T follicular helper cell (primary cell): ENCODE measurements around the gene MRPS9.

Experiments used
- DNase-seq: peaks from one replicate; pipeline ENCODE4 v3.0.0-alpha.2; 2020; ENCODE audit warnings: low read depth
- total RNA-seq, 2 experiments: gene quantifications; one replicate each; lab custom pipeline; 2026; lab: John Stamatoyannopoulos, UW

MRPS9 gene
- 39.0 to 64.7 reads per million in 2 experiments for total RNA-seq

- DNase-seq: peak; percentile 97
Measured at GRCh38 chr2:105037572-105038382, at the start of gene MRPS9. TSS of gene MRPS9 (plus strand) at chr2:105038069. CDS start at chr2:105038093, 24 bp downstream.

- DNase-seq: no peak
Measured at GRCh38 chr2:105005181-105005951, 32.5 kb upstream of the MRPS9 start.

GRCh38 chr2:105007367-105007766, 30.5 kb upstream of the MRPS9 start:
- no peak for DNase-seq

DNA sequence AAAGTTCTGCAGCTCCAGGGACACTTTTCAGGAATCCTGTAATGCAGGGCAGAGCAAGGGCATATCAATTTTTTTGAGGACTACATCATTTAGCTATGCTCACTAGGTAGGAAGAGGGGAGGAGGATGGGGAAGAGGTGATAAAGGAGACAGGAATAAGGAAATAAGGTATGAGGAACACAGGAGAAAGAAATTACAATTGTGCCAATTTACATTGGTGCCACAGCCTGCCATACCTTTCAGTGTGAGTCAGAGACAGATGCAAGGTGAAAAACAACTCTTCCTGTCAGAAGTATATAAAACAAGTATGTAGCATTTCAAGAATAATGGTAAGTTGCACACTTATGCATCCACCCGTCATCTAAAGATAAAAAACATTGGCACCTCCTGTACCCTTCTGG, 5.4 kb upstream of the MRPS9 start:
- DNase-seq: no peak

GRCh38 chr2:105034170-105034569, 3.7 kb upstream of the MRPS9 start:
- DNase-seq: no peak

DNA sequence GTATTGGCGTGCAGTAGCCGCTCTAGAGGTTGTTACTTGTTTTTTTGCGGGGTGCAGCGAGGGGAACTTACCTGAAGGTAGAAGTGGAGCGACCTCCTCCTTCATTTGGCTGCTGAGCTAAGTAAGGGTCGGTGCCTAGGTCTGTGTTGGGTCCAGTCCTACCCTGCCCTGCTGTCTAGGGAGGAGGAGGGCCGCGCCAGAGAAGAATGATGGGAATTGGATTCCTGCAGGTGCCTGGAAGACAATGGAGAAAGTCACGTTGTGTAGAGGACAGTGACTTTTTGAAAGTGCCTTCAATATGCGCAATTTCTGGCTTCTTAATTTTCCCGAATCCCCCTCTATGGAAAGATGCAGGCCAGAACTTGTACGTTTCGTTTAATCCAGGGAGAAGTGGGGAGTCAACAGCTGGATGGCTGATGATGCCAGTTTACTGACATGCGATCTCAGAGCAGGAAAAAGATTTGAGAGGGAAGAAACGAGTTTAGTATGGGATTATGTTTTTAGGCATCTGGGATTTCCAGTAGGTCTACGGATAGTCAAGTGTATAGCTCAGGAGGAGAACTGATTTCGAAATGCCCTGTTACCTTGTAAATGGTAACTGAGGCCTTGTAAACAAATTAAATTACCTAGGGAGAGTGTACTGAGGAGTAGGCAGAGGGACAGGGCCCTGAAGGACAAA, 653 bp downstream of the MRPS9 start:
- no peak for DNase-seq

DNA sequence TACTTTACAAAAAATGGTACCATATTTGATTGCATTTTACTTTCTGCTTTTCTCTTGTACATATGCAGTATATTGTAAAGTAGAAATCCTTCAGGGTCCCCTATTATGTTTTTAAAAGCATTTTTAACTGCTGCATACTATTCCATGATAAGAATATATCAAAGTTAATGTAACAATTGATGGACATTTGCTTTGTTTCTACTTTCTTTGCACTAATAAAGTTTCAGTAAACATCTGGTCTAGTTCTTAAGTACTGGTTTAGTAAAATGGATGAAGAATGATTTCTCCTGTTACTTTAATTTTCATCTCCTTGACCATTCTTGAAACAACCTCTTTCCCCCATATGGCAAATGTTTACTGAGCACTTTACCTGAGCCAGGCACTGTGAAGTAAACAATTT, 1.7 kb downstream of the MRPS9 start:
- DNase-seq: no peak

GRCh38 chr2:105042189-105042588, 4.3 kb downstream of the MRPS9 start:
- DNase-seq: no peak

DNA sequence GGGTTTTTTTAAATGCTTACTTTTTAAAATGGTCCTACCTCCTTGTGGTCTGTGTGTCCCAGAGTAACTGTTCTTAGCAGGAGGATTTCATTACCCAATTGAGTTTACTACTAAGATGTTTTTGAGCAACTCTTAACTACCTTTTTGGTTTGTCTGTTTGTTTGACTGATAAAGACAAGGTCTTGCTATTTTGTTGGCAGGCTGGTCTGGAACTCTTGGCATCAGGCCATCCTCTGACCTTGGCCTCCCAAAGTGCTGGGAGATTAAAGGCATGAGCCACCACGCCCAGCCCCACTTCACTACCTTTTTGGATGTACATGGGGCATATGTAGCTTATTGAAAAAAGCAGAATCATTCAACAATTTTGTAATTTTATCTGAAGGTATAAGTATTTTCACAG, 14.9 kb downstream of the MRPS9 start:
- DNase-seq: no peak

- no peak for DNase-seq
Measured at GRCh38 chr2:105055613-105056012, 17.7 kb downstream of the MRPS9 start.

- DNase-seq: no peak
Measured at GRCh38 chr2:105056245-105056644, 18.4 kb downstream of the MRPS9 start.

DNA sequence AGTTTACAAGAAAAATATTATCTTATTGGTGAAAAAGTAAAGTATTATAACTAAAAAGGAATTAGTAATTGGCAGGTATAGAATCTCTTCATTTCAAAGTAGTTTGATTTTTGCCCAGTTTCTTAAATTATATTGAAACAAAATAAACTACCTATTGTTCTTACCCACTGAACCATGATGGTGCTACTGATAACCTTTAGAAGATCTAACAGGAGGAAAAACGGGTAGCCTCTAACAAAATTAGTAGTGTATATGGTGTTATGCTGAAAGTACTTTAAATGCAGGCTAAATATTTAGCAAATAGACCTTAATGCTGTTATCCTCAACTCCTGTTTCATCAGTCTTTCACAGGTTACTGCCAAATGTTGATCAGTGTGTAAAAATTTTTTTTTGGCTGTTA, 19.1 kb downstream of the MRPS9 start:
- DNase-seq: no peak

DNA sequence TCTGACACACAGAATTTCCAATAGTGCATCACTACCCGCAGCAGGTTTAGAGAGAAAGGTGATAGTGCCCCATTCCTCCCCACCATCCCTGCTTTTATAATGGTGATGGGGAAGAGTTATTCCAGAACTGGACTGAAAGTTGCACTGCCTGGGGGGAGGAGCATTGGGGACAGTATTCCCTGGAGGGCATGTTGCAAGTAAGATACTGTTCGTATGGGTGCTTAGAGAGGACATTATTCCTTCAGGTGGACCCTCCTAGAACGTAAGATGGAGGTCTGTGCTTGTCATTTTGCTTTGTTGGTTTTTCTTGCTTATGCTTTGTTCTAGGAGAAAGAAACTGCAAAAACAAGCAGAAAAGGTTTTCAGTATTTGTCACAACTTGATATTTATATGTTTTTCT, 23.7 kb downstream of the MRPS9 start:
- DNase-seq: no peak

DNA sequence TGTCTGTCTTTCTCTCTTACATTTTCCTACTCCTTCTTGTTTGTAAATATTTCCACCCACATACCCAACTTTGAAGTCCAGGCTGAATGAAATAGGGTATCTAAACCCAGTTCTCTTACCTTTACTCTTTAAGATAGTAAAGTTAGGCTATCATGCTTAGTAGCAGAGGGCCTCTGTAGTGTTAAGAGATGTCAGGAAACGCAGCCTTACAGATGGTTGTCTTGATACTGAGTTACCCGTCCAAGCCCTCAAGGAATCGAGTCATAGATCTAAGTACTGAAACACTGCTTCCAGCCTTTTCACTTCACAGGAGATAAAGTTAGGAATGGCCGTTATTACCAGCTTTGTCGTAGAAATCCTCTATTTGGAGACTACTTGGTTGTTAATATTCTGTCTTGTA, 24.3 kb downstream of the MRPS9 start:
- no peak for DNase-seq

DNA sequence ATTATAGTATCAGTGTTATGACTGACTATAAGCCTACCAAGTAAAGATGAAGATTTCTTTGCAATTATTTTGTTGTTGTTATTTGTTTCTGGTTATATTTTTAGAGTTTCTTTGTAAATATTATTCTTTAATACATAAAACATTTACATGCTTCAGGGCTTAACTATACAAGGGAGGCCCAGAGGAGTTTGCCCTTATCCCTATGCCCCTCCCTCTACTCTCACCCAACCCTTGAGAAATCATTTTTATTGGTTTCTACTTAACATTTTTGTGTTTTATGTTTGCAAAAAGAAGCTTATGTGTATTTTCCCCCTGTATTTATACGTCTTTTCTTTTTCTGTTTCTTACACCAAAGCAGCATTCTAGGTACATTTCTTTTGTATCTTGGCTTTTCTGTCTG, 30.5 kb downstream of the MRPS9 start:
- DNase-seq: no peak

DNA sequence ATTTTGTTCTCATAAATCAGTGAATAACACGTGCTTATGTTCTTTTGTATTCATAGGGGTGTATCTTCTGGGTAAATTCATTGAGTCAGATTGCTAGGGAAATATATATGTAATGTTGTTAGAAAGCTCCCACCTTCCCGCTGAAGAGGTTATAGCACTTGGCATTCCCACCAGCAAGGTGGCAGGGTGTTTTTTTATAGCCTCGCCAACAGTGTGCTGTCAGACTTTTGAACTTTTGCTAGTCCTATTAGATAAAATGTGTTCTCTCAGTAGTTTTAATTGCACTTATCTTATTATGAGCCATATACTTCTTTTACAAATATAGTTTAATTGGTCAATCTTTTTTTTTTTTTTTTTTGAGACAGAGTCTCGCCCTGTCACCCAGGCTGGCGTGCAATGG, 31.0 kb downstream of the MRPS9 start:
- no peak for DNase-seq

- no peak for DNase-seq
Measured at GRCh38 chr2:105070010-105070865, 32.4 kb downstream of the MRPS9 start.

GRCh38 chr2:105071379-105071778, 33.5 kb downstream of the MRPS9 start:
- DNase-seq: no peak

- no peak for DNase-seq
Measured at GRCh38 chr2:105072039-105072438, 34.2 kb downstream of the MRPS9 start.

- DNase-seq: no peak
Measured at GRCh38 chr2:105073591-105073990, 35.7 kb downstream of the MRPS9 start.

DNA sequence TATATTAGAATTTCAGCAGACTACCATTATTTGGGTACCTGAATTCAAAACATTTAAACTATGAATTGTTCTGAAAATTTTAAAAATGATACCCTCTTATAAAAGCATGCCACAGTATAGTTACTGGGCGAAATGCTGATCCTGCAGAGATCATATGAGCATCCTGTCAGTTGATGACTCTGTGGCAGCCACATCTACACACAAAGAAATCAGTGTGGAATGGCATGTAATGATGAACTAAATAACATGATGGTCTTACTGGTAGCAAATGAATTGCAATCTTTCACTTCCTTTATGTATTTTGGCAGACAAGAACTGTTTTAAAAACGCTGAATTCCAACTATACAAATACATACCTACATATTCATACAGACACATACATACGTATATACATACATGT, 38.3 kb downstream of the MRPS9 start:
- no peak for DNase-seq
